ENCODE results near the gene TMEM270.
"Not testable (repeated sequence)": the region's sequence is repeated elsewhere in the genome, so short reads cannot be mapped to it uniquely, and the experiment has no call there.

The TMEM270 gene

GRCh38 chr7:73852500-73852899 lies 8.5 kb upstream of the TMEM270 start:
- DNase-seq (ENCODE audit: low read depth in 4 of 4, low spot score in 1 of 4) = no peak

- DNase-seq (ENCODE audit: low read depth in 4 of 4, low spot score in 1 of 4) = no peak
These were observed 4.0 kb upstream of the TMEM270 start for GRCh38 chr7:73856941-73857340.

DNA sequence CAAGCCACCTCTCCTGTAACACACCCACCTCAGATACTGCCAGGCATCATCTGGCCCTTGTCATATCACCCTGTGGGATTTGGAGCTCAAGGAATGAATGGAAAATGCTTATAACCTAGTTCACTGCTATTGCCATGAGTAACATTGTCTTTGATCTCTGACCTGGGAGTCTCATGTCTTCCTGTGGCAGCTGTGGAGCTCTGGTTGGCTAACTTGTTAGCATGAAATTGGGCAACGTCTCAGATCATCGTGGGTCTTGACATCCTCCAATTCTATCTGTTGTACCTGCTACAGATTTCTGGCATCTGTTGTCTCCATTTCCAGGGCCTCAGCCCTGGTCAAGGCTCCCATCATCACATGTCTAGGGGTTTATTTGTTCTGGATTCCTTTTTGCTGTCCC lies 2.2 kb upstream of the TMEM270 start:
- DNase-seq (ENCODE audit: low read depth in 4 of 4, low spot score in 1 of 4) = no peak

GRCh38 chr7:73861305-73861704 lies 346 bp downstream of the TMEM270 start:
- DNase-seq (ENCODE audit: low read depth in 4 of 4, low spot score in 1 of 4) = no peak

DNA sequence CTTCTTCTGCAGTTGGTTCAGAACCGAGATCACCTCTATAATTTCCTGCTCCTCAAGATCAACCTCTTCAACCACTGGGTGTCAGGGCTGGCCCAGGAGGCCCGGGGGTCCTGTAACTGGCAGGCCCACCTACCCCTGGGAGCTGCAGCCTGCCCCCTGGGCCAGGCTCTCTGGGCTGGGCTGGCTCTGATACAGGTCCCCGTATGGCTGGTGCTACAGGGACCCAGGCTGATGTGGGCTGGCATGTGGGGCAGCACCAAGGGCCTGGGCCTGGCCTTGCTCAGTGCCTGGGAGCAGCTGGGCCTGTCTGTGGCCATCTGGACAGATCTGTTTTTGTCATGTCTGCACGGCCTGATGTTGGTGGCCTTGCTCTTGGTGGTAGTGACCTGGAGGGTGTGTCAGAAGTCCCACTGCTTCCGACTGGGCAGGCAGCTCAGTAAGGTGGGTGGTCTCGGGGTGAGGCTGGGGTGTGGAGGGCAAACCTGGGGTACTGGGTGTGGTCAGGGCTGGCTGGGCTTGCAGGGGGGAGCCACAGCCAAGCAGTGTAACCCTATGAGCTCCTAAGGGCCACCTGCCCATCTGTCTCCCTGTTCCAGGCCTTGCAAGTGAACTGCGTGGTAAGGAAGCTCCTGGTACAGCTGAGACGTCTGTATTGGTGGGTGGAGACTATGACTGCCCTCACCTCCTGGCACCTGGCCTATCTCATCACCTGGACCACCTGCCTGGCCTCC lies 4.2 kb downstream of the TMEM270 start:
- DNase-seq (ENCODE audit: low read depth in 4 of 4, low spot score in 1 of 4) = no peak

- no peak for DNase-seq (ENCODE audit: low read depth in 4 of 4, low spot score in 1 of 4)
These were observed 4.9 kb downstream of the TMEM270 start for GRCh38 chr7:73865738-73866445.

DNA sequence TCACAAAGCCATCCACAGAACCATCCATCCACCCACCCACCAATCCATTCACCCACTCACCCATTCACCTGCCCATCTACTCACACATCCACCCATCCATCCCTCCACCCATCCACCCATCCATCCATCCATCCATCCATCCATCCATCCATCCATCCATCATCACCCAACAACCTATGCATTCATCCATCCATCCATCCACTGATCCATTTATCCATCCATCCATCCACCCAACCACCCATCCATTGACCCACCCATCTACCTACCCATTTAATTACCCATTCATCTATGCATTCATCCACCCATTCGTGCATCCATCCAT lies 5.4 kb downstream of the TMEM270 start:
- no peak for DNase-seq (ENCODE audit: low read depth in 4 of 4, low spot score in 1 of 4)

- DNase-seq (ENCODE audit: low read depth in 4 of 4, low spot score in 1 of 4) = no peak
These were observed 8.2 kb downstream of the TMEM270 start for GRCh38 chr7:73869011-73869798.

- no peak for DNase-seq (ENCODE audit: low read depth in 4 of 4, low spot score in 1 of 4)
These were observed 9.1 kb downstream of the TMEM270 start for GRCh38 chr7:73870041-73870492.

GRCh38 chr7:73871163-73872011 lies 10.4 kb downstream of the TMEM270 start:
- DNase-seq (ENCODE audit: low read depth in 4 of 4, low spot score in 1 of 4) = no peak

DNA sequence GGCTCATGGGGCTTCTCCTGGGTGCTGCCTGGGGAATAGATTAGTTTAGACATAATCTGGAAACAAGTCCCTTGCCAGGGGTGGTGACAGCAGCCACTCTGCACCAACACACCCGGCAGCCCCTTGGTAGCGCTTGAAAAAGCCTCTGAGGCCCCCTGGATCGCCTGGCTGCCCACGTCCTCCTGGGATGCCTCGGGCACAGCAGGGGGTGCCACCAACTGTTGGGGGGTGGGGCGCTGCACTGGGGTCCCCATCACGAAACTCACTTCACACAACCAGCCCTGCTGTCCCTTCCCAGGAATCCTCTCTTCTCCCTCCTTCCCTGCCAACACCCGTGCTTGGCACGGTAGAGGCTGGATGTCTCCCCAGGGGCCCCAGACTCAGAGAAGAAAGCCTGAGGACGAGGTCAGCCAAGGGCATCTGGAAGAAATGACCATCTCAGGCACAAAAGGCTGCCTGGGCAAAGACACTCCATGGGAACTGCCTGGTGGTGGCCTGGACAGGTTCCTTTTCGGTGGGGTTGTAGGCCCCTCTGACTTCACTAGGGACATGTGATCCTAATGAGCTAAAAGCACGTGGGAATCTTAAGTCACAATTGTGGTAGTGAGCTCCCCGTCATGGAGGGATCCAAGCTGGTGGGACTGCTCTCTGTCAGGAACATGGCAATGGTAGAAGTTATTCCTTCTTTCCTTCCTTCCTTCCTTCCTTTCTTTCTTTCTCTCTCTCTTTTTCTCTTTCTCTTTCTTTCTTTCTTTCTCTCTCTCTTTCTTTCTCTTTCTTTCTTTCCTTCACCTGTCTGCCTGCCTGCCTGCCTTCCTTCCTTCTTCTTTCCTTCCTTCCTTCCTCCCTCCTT lies 11.3 kb downstream of the TMEM270 start:
- DNase-seq (ENCODE audit: low read depth in 4 of 4, low spot score in 1 of 4) = no peak

GRCh38 chr7:73876361-73876760 lies 15.4 kb downstream of the TMEM270 start:
- DNase-seq (ENCODE audit: low read depth in 4 of 4, low spot score in 1 of 4) = no peak

GRCh38 chr7:73876973-73877372 lies 16.0 kb downstream of the TMEM270 start:
- no peak for DNase-seq (ENCODE audit: low read depth in 4 of 4, low spot score in 1 of 4)

GRCh38 chr7:73879977-73880681 lies 19.2 kb downstream of the TMEM270 start:
- no peak for DNase-seq (ENCODE audit: low read depth in 4 of 4, low spot score in 1 of 4)

GRCh38 chr7:73880755-73881328 lies 19.9 kb downstream of the TMEM270 start:
- no peak for DNase-seq (ENCODE audit: low read depth in 4 of 4, low spot score in 1 of 4)

GRCh38 chr7:73881352-73882046 lies 20.5 kb downstream of the TMEM270 start:
- DNase-seq (ENCODE audit: low read depth in 4 of 4, low spot score in 1 of 4) = no peak

- no peak for DNase-seq (ENCODE audit: low read depth in 4 of 4, low spot score in 1 of 4)
These were observed 21.1 kb downstream of the TMEM270 start for GRCh38 chr7:73882047-73882402.

- not testable (repeated sequence) for DNase-seq (ENCODE audit: low read depth in 4 of 4, low spot score in 1 of 4)
These were observed 24.0 kb downstream of the TMEM270 start for GRCh38 chr7:73884867-73885422.
